Measurements from ENCODE around the gene RO60. TPM values are rescaled to one million over a fixed set of nuclear protein-coding genes. Genes with fewer than 3 reads are reported as not detected.

RO60 gene
- total RNA-seq, 1 experiment from 2014 or later = 74.8 TPM

DNA sequence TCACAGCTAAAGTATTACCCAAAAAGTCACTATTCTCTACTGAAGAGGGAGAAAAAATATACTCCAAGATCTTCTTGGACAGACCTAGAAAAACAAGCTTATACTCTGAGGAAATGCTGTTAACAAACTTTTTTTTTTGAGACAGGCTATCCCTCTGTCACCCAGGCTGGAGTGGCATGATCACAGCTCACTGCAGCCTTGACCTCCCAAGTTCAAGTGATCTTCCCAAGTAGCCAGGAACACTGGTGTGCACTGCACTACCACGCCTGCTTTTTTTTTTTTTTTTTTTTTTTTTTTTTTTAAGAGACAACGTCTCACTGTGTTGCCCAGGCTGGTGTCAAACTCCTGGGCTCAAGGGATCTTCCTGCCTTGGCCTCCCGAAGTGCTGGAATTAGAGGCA is 28.5 kb downstream of the RO60 start:
- in situ Hi-C loops (cut with HindIII; ENCODE audit: low pct_unique_long_range_greater_than_20kb, low sequenced_read_pairs) (no loop called here), intact Hi-C loops (cut with micrococcal nuclease; ENCODE audit: unreplicated experiment) (no loop called here)
- H3K27ac ChIP-seq (ENCODE audit: low read length) = no peak overlapping the region
- ATAC-seq = no peak
- TF ChIP-seq, protein P1, sequence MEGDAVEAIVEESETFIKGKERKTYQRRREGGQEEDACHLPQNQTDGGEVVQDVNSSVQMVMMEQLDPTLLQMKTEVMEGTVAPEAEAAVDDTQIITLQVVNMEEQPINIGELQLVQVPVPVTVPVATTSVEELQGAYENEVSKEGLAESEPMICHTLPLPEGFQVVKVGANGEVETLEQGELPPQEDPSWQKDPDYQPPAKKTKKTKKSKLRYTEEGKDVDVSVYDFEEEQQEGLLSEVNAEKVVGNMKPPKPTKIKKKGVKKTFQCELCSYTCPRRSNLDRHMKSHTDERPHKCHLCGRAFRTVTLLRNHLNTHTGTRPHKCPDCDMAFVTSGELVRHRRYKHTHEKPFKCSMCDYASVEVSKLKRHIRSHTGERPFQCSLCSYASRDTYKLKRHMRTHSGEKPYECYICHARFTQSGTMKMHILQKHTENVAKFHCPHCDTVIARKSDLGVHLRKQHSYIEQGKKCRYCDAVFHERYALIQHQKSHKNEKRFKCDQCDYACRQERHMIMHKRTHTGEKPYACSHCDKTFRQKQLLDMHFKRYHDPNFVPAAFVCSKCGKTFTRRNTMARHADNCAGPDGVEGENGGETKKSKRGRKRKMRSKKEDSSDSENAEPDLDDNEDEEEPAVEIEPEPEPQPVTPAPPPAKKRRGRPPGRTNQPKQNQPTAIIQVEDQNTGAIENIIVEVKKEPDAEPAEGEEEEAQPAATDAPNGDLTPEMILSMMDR (IDR thresholded peaks at IDR 0.05) = no peak
- TF ChIP-seq SIN3A (IDR thresholded peaks at IDR 0.05; ENCODE audit: borderline replicate concordance, insufficient read depth, low read depth, low read length) = no peak
- no peak for TF ChIP-seq TCF7L2 (IDR thresholded peaks at IDR 0.05; ENCODE audit: low read depth, low read length)
- TF ChIP-seq REST (IDR thresholded peaks at IDR 0.05; ENCODE audit: insufficient read depth in 1 of 2, low read depth in 2 of 2, low read length in 1 of 2) = no peak
- no peak for TF ChIP-seq POLR2AphosphoS5 (IDR thresholded peaks at IDR 0.05; ENCODE audit: low read depth, low read length)
- CTCF ChIA-PET = no interaction called here
- H3K27me3 ChIP-seq (ENCODE audit: control insufficient read depth, insufficient read depth, low read length) = no peaks in the 10 kb centered on the region
- no peaks in the 10 kb centered on the region for H3K4me1 ChIP-seq (ENCODE audit: control insufficient read depth, insufficient read depth, low read length)
- H3K9me3 ChIP-seq (ENCODE audit: control insufficient read depth, insufficient read depth, low read depth, low read length) = no peaks in the 10 kb centered on the region
- H3K4me3 ChIP-seq (ENCODE audit: low read depth in 2 of 2, low read length in 2 of 2) = no peak overlapping the region
- peaks cover 39% of the 10 kb centered on the region for H3K36me3 ChIP-seq (ENCODE audit: control insufficient read depth, insufficient read depth, low read length)
- POLR2A ChIA-PET = interaction anchor here (0.5 kb wide), 1 partner anchor 17 kb away, joined by 8 read pairs; the partner anchor contains the start of gene GLRX2
- BruUV-seq (replicated peaks) = no TSS peak
- DNase-seq (ENCODE audit: low read depth, low spot score) = no peak

DNA sequence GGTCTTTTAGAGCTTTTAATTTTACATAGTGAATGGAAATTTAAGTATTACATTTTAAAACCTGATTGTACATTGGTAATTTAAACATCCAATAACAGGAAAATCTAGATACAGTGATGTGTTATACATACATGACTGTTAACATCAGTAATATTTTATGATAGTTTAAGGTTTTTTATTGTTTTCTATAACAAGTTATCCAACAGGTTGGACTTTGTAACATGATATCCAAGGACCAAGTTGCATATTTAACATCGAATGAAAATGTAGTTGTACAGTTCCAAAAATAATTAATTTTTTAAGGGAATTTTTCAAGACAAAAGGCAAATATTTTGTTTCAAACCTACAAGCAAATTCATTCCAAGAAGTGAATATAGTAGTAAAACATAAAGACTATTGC is 31.5 kb downstream of the RO60 start:
- intact Hi-C loops (cut with micrococcal nuclease; ENCODE audit: unreplicated experiment) (no loop called here), in situ Hi-C loops (cut with HindIII; ENCODE audit: low pct_unique_long_range_greater_than_20kb, low sequenced_read_pairs) (no loop called here)
- DNase-seq (ENCODE audit: low read depth, low spot score) (no peak), ATAC-seq (no peak)
- H3K9me3 ChIP-seq (ENCODE audit: control insufficient read depth, insufficient read depth, low read depth, low read length) = no peaks in the 10 kb centered on the region
- no peaks in the 10 kb centered on the region for H3K27me3 ChIP-seq (ENCODE audit: control insufficient read depth, insufficient read depth, low read length)
- POLR2A ChIA-PET = no interaction called here
- H3K27ac ChIP-seq (ENCODE audit: low read length) = no peak overlapping the region
- no peak overlapping the region for H3K4me3 ChIP-seq (ENCODE audit: low read depth in 2 of 2, low read length in 2 of 2)
- no peaks in the 10 kb centered on the region for H3K4me1 ChIP-seq (ENCODE audit: control insufficient read depth, insufficient read depth, low read length)
- no TSS peak for BruUV-seq (replicated peaks)
- TF ChIP-seq, protein P1 (IDR thresholded peaks at IDR 0.05) = no peak
- peaks cover 16% of the 10 kb centered on the region for H3K36me3 ChIP-seq (ENCODE audit: control insufficient read depth, insufficient read depth, low read length)
- CTCF ChIA-PET = no interaction called here

DNA sequence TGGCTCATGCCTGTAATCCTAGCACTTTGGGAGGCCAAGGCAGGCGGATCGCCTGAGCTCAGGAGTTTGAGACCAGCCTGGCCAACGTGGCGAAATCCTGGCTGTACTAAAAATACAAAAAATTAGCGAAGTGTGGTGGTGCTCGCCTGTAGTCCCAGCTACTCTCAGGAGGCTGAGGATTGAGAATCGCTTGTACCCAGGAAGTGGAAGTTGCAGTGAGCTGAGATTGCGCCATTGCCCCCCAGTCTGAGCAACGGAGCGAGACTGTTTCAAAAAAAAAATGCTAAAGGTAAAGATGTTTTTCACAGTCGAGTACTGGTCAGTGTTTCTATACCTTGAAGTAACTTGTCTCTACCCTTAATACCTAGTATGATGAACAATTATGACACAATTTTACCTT is 34.7 kb downstream of the RO60 start:
- no peaks in the 10 kb centered on the region for H3K4me1 ChIP-seq (ENCODE audit: control insufficient read depth, insufficient read depth, low read length)
- in situ Hi-C loops (cut with HindIII; ENCODE audit: low pct_unique_long_range_greater_than_20kb, low sequenced_read_pairs) = no loop called here
- no peak overlapping the region for H3K4me3 ChIP-seq (ENCODE audit: low read depth in 2 of 2, low read length in 2 of 2)
- no peaks in the 10 kb centered on the region for H3K9me3 ChIP-seq (ENCODE audit: control insufficient read depth, insufficient read depth, low read depth, low read length)
- ChIA-PET CTCF (interaction anchor here (0.6 kb wide), 1 partner anchor 15 kb away, joined by 6 read pairs; no protein-coding TSS in a partner anchor), POLR2A (no interaction called here)
- TF ChIP-seq POLR2AphosphoS5 (IDR thresholded peaks at IDR 0.05; ENCODE audit: low read depth, low read length) = no peak
- no peak for TF ChIP-seq TCF7L2 (IDR thresholded peaks at IDR 0.05; ENCODE audit: low read depth, low read length)
- TF ChIP-seq SIN3A (IDR thresholded peaks at IDR 0.05; ENCODE audit: borderline replicate concordance, insufficient read depth, low read depth, low read length) = no peak
- H3K27ac ChIP-seq (ENCODE audit: low read length) = no peak overlapping the region
- ATAC-seq (no peak), DNase-seq (ENCODE audit: low read depth, low spot score) (no peak)
- intact Hi-C loops (cut with micrococcal nuclease; ENCODE audit: unreplicated experiment) = no loop called here
- no peaks in the 10 kb centered on the region for H3K27me3 ChIP-seq (ENCODE audit: control insufficient read depth, insufficient read depth, low read length)
- no TSS peak for BruUV-seq (replicated peaks)
- peaks cover 22% of the 10 kb centered on the region for H3K36me3 ChIP-seq (ENCODE audit: control insufficient read depth, insufficient read depth, low read length)
